ENCODE measurements around the gene TTC39A. TPM values are rescaled to one million over a fixed set of nuclear protein-coding genes. Genes with fewer than 3 reads are reported as not detected.

The TTC39A gene
- total and polyA plus RNA-seq, 2 of the 13 experiments (the other 11 are each of a cell fraction or from before 2014, with no cell fraction given): 0.33 to 1.5 TPM

DNA sequence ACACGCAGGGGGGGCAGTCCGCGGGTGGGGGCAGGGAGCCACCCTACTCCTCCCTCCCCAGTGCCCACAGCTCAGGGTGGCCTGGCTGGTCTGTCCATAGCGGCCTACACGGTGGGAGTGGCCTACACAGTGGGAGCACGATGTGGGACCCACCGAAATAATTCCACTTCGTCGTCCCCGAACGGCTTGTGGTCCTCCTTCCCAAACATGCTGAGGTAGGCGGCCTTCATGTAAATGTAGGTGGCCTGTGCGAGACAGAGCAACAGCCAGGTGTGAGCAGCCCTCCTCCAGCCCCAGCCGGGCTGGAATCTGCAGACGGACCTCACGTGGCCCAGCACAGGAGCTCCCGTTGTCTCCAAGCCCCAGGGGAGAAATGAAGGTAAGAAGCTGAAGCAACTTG, 34.4 kb downstream of the TTC39A start:
- FAIRE-seq (no peak), DNase-seq (ENCODE audit: low spot score) (no peak), ATAC-seq (peak; percentile 41)
- Histone ChIP-seq H3K4me2 (ENCODE audit: low read depth, low read length) (peak overlapping the region; percentile 76), H3K4me3 (replicated peaks in 1 of 3; ENCODE audit: insufficient read depth in 1 of 3, low read depth in 2 of 3, low read length in 3 of 3) (peak overlapping the region in 1 of 3 experiments; percentile 63; a peak in 1 of 6 replicates), H3K4me1 (ENCODE audit: insufficient read depth, low read length) (peaks cover 19% of the 10 kb centered on the region), H3K27ac (ENCODE audit: extremely low read length, insufficient read depth, low read length) (no peak overlapping the region), H3K36me3 (replicated peaks in 1 of 2; ENCODE audit: control insufficient read depth in 1 of 2, insufficient read depth in 2 of 2, low read length in 2 of 2) (no peaks in the 10 kb centered on the region), H3K9ac (ENCODE audit: insufficient read depth, low read depth, low read length) (no peak overlapping the region; the same call in 1 of the 2 replicates), H2AFZ (ENCODE audit: low read length) (no peak overlapping the region), H3K79me2 (ENCODE audit: insufficient read depth, low read length) (no peaks in the 10 kb centered on the region), H3K27me3 (ENCODE audit: control insufficient read depth in 1 of 2, insufficient read depth in 2 of 2, low read length in 2 of 2) (no peaks in the 10 kb centered on the region; a peak in 2 of 5 replicates), H4K20me1 (ENCODE audit: insufficient read depth, low read length) (no peaks in the 10 kb centered on the region), H3K9me3 (ENCODE audit: low read length) (no peaks in the 10 kb centered on the region)
- in situ Hi-C loops (cut with HindIII; ENCODE audit: extremely low pct_ligation_motif_present, low pct_unique_long_range_greater_than_20kb): no loop called here
- 78% methylated on average over 11 of the region's 17 CpGs for WGBS (ENCODE audit: low lambda C conversion rate)
- CTCF ChIA-PET (ENCODE audit: low intra/inter-chr PET ratio, low total read pairs): no interaction called here
- TF ChIP-seq AGO1 (IDR thresholded peaks at IDR 0.05; ENCODE audit: low read depth, low read length, poor library complexity, severe bottlenecking) (peak; percentile 4), ZNF670 (CRISPR knock-in tag; IDR thresholded peaks at IDR 0.05; ENCODE audit: borderline replicate concordance) (0 out of 2 replicates have a peak, but pooled peaks have one; percentile 16), PATZ1 (CRISPR knock-in tag; IDR thresholded peaks at IDR 0.05) (0 out of 2 replicates have a peak, but pooled peaks have one; percentile 13), SP140L (CRISPR knock-in tag; IDR thresholded peaks at IDR 0.05; ENCODE audit: borderline replicate concordance) (no peak)
- POLR2A ChIA-PET: interaction anchor here (1.4 kb wide), 1 partner anchor 60 kb away, joined by 4 read pairs; the partner anchor contains the start of gene RNF11
- intact Hi-C loops (cut with micrococcal nuclease; ENCODE audit: unreplicated experiment): loop anchor here (2.0 kb wide), 1 partner anchor 107 kb away; no protein-coding TSS in a partner anchor
- no TSS peak for BruUV-seq (replicated peaks)

- no peaks in the 10 kb centered on the region for H3K36me3 ChIP-seq (replicated peaks in 1 of 2; ENCODE audit: control insufficient read depth in 1 of 2, insufficient read depth in 2 of 2, low read length in 2 of 2)
- no peak overlapping the region for H3K9ac ChIP-seq (ENCODE audit: insufficient read depth, low read depth, low read length)
- FAIRE-seq: no peak
- H3K4me2 ChIP-seq (ENCODE audit: low read depth, low read length): no peak overlapping the region
- no peaks in the 10 kb centered on the region for H3K79me2 ChIP-seq (ENCODE audit: insufficient read depth, low read length)
- whole genome bisulfite sequencing (ENCODE audit: low lambda C conversion rate): 53% methylated on average over 7 of the region's 11 CpGs
- POLR2A ChIA-PET: no interaction called here
- H3K4me3 ChIP-seq (replicated peaks in 1 of 3; ENCODE audit: insufficient read depth in 1 of 3, low read depth in 2 of 3, low read length in 3 of 3): no peak overlapping the region
- no peaks in the 10 kb centered on the region for H4K20me1 ChIP-seq (ENCODE audit: insufficient read depth, low read length)
- H3K9me3 ChIP-seq (ENCODE audit: low read length): no peaks in the 10 kb centered on the region
- in situ Hi-C loops (cut with HindIII; ENCODE audit: extremely low pct_ligation_motif_present, low pct_unique_long_range_greater_than_20kb): no loop called here
- no peak for ATAC-seq
- peaks cover 19% of the 10 kb centered on the region for H3K4me1 ChIP-seq (ENCODE audit: insufficient read depth, low read length)
- no TSS peak for BruUV-seq (replicated peaks)
- no peak overlapping the region for H2AFZ ChIP-seq (ENCODE audit: low read length)
- CTCF ChIA-PET (ENCODE audit: low intra/inter-chr PET ratio, low total read pairs): no interaction called here
- no peaks in the 10 kb centered on the region; a peak in 1 of 5 replicates for H3K27me3 ChIP-seq (ENCODE audit: control insufficient read depth in 1 of 2, insufficient read depth in 2 of 2, low read length in 2 of 2)
- no peak for DNase-seq (ENCODE audit: low spot score)
- no peak overlapping the region for H3K27ac ChIP-seq (ENCODE audit: extremely low read length, insufficient read depth, low read length)
- intact Hi-C loops (cut with micrococcal nuclease; ENCODE audit: unreplicated experiment): no loop called here
- TF ChIP-seq FOXK2 (IDR thresholded peaks at IDR 0.05) (no peak), ZNF747 (CRISPR knock-in tag; IDR thresholded peaks at IDR 0.05; ENCODE audit: borderline replicate concordance) (no peak), DDIT3 (CRISPR knock-in tag; IDR thresholded peaks at IDR 0.05) (no peak), POLR2G (IDR thresholded peaks at IDR 0.05; ENCODE audit: low read depth, low read length) (no peak), ZNF513 (CRISPR knock-in tag; conservative IDR thresholded peaks at IDR 0.05) (no peak), ZFP36 (IDR thresholded peaks at IDR 0.05; ENCODE audit: borderline replicate concordance, low read depth, low read length, partially characterized antibody) (no peak)
- TF ChIP-seq, protein P1, sequence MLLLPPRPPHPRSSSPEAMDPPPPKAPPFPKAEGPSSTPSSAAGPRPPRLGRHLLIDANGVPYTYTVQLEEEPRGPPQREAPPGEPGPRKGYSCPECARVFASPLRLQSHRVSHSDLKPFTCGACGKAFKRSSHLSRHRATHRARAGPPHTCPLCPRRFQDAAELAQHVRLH (CRISPR knock-in tag; IDR thresholded peaks at IDR 0.05; ENCODE audit: borderline replicate concordance, low read depth): no peak
Observed at GRCh38 chr1:51294566-51295184, 35.7 kb downstream of the TTC39A start.
